ENCODE data around the gene SERPINA5. TPM values are rescaled to one million over a fixed set of nuclear protein-coding genes. Genes with fewer than 3 reads are reported as not detected.
A peak's percentile ranks its signal among the peaks of the same experiment; 100 is the strongest.

The SERPINA5 gene
- total and polyA plus RNA-seq, 3 experiments from 2014 or later: not detected

DNA sequence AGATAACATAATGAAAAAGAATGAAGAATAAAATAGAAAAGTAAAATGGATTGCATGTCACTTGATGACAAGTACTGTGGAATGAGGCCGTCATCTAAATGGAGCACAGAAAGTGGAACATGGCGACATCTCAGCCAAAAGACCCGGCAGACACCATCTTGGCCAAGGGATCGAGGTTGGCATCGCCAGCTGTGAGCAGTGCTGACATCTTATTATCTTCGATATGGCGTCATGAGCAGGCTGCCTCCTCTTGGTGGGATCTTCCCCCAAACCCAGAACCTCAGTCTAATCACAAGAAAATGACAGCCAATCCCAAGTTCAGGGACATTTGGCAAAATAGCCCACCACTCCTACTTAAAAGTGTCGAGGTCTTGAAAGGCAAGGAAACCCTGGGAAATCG lies 15.1 kb downstream of the SERPINA5 start:
- H3K27me3 Mint-ChIP-seq: peaks cover 3 to 11% of the 10 kb centered on the region in 2 donors
- H3K27me3 ChIP-seq (ENCODE audit: insufficient read depth, low read length, poor library complexity, severe bottlenecking): no peaks in the 10 kb centered on the region
- no peaks in the 10 kb centered on the region for H3K36me3 ChIP-seq (ENCODE audit: insufficient read depth, low read length)
- no peak overlapping the region for H3K27ac ChIP-seq (ENCODE audit: low read depth, low read length)
- ChIA-PET POLR2A (no interaction called here), CTCF (no interaction called here)
- H3K4me1 ChIP-seq (ENCODE audit: insufficient read depth, low read length): no peaks in the 10 kb centered on the region
- H3K4me1 Mint-ChIP-seq: no peaks in the 10 kb centered on the region
- no peak overlapping the region for H3K27ac Mint-ChIP-seq
- H3K4me3 ChIP-seq (ENCODE audit: low read length): no peak overlapping the region
- DNase-seq: no peak
- H3K9me3 Mint-ChIP-seq: no peaks in the 10 kb centered on the region
- H3K4me3 Mint-ChIP-seq: no peak overlapping the region
- H3K36me3 Mint-ChIP-seq: no peaks in the 10 kb centered on the region
- no peaks in the 10 kb centered on the region for H3K9me3 ChIP-seq (ENCODE audit: low read length)

DNA sequence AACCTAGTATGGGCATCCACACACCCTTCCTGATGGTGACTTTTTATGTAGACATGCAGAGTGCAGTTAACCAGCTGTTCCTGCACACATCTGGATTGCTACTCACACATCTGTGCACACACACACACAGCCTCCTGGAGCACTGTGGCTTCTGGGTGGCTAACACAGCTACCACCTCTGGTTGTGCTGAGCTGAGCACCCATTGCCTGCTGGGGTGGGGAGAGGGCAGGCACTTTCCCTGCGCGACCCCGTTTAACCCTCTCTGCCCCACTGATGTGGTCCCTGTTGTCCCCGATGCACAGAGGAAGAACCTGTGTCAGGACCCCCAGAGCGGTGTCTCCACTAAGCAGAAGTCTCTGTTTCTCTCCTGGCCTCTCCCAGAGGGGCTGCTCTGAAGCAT lies 16.6 kb downstream of the SERPINA5 start:
- H3K4me1 ChIP-seq (ENCODE audit: insufficient read depth, low read length): no peaks in the 10 kb centered on the region
- Mint-ChIP-seq H3K4me1 (no peaks in the 10 kb centered on the region), H3K36me3 (no peaks in the 10 kb centered on the region), H3K27ac (no peak overlapping the region), H3K27me3 (peaks cover 3 to 11% of the 10 kb centered on the region in 2 donors), H3K9me3 (no peaks in the 10 kb centered on the region), H3K4me3 (no peak overlapping the region)
- H3K27ac ChIP-seq (ENCODE audit: low read depth, low read length): no peak overlapping the region
- H3K9me3 ChIP-seq (ENCODE audit: low read length): no peaks in the 10 kb centered on the region
- DNase-seq: no peak
- H3K36me3 ChIP-seq (ENCODE audit: insufficient read depth, low read length): no peaks in the 10 kb centered on the region
- ChIA-PET CTCF (interaction anchor here (2.0 kb wide), 1 partner anchor 49 kb away, joined by 4 read pairs; no protein-coding TSS in a partner anchor), POLR2A (no interaction called here)
- no peaks in the 10 kb centered on the region for H3K27me3 ChIP-seq (ENCODE audit: insufficient read depth, low read length, poor library complexity, severe bottlenecking)
- H3K4me3 ChIP-seq (ENCODE audit: low read length): no peak overlapping the region

DNA sequence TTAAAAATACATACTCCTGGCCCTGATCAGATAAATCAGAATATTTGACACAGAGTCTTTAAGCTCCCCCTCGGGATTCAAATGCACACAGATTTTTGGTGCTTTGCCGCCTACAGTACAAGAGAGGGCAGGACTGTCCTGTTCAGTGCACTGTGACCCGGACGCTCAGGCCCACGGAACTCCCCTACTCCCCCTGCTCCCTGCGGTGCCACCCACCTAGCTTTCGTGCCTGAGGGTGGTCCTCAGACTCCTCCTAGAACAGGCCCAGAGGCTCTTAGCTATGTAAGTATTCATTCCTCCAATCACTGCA lies 17.2 kb downstream of the SERPINA5 start:
- no peaks in the 10 kb centered on the region for H3K36me3 ChIP-seq (ENCODE audit: insufficient read depth, low read length)
- DNase-seq: no peak
- no peak overlapping the region for H3K27ac Mint-ChIP-seq
- H3K27ac ChIP-seq (ENCODE audit: low read depth, low read length): no peak overlapping the region
- H3K9me3 ChIP-seq (ENCODE audit: low read length): no peaks in the 10 kb centered on the region
- H3K4me3 Mint-ChIP-seq: no peak overlapping the region
- peaks cover 4 to 11% of the 10 kb centered on the region in 2 donors for H3K27me3 Mint-ChIP-seq
- CTCF ChIA-PET: interaction anchor here (2.0 kb wide), 1 partner anchor 50 kb away, joined by 4 read pairs; no protein-coding TSS in a partner anchor
- H3K4me1 ChIP-seq (ENCODE audit: insufficient read depth, low read length): no peaks in the 10 kb centered on the region
- no peaks in the 10 kb centered on the region for H3K9me3 Mint-ChIP-seq
- no peaks in the 10 kb centered on the region for H3K27me3 ChIP-seq (ENCODE audit: insufficient read depth, low read length, poor library complexity, severe bottlenecking)
- POLR2A ChIA-PET: no interaction called here
- H3K36me3 Mint-ChIP-seq: no peaks in the 10 kb centered on the region
- H3K4me1 Mint-ChIP-seq: no peaks in the 10 kb centered on the region
- no peak overlapping the region for H3K4me3 ChIP-seq (ENCODE audit: low read length)

DNA sequence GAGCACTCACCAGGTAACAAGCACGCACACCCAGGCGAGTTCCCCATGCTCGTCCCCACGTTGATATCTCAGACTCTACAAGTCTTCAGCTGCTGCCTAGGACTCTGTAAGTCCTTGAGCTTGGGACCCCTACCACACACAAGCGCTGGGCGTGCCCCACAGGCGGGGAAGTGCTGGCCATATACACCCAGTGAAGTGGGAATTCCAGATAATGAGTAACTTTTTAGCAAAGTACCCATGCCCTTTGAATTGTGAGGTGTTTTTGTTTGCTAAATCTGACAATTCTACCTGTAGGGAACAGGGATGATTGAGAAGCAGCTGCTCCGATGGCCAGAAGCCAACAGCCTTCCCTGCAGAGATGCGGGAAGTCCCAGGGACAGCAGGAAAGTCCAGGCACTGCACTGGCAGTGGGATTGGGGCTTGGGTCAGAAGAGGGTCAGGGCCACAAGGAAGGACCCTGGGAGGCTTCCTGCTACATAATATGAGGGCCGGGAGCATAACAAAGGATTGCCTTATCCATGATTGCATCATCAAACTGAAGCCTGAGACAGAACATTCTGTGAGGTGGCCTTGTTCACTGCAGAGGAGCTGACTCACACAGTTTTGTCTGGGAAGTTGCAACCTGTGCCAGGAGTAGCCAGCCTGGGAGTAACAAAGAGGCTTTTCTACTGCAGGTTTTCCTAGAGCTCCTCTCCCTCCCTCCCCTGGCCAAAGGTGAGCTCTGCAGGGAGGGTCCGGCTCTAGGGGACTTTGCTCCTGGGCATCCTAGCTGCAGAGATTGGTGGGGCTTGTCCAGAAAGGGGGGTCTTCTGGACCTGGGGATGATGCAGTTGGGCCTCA lies 17.8 kb downstream of the SERPINA5 start:
- Mint-ChIP-seq H3K4me3 (peak overlapping the region in 1 of 7 donors; percentile 83), H3K27ac (no peak overlapping the region), H3K27me3 (peaks cover 5 to 11% of the 10 kb centered on the region in 2 donors), H3K4me1 (no peaks in the 10 kb centered on the region), H3K36me3 (no peaks in the 10 kb centered on the region), H3K9me3 (no peaks in the 10 kb centered on the region)
- Histone ChIP-seq H3K36me3 (ENCODE audit: insufficient read depth, low read length) (no peaks in the 10 kb centered on the region), H3K27ac (ENCODE audit: low read depth, low read length) (no peak overlapping the region), H3K27me3 (ENCODE audit: insufficient read depth, low read length, poor library complexity, severe bottlenecking) (no peaks in the 10 kb centered on the region), H3K4me1 (ENCODE audit: insufficient read depth, low read length) (no peaks in the 10 kb centered on the region), H3K9me3 (ENCODE audit: low read length) (no peaks in the 10 kb centered on the region), H3K4me3 (ENCODE audit: low read length) (no peak overlapping the region)
- ChIA-PET POLR2A (no interaction called here), CTCF (interaction anchor here (2.0 kb wide), 1 partner anchor 51 kb away, joined by 4 read pairs; no protein-coding TSS in a partner anchor)
- no peak for DNase-seq

DNA sequence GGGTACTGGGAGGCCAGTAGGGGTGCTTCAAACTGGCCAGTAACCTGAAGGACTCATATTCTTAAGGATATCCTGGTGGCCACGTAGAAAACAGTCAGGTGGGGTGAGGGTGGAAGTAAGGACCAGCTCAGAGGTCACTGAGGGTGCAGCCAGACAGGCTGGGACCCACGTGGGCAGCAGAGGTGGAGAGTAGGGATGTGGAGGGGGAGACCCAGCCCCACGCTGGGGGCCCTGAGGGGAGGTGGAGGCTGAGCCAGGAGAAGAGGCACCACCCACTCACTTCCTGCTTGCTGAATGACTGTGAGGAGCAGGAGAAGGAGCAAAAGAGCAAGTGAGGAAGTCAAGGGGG lies 18.4 kb downstream of the SERPINA5 start:
- Histone ChIP-seq H3K4me3 (ENCODE audit: low read length) (no peak overlapping the region), H3K36me3 (ENCODE audit: insufficient read depth, low read length) (no peaks in the 10 kb centered on the region), H3K4me1 (ENCODE audit: insufficient read depth, low read length) (no peaks in the 10 kb centered on the region), H3K9me3 (ENCODE audit: low read length) (no peaks in the 10 kb centered on the region), H3K27me3 (ENCODE audit: insufficient read depth, low read length, poor library complexity, severe bottlenecking) (no peaks in the 10 kb centered on the region), H3K27ac (ENCODE audit: low read depth, low read length) (no peak overlapping the region)
- ChIA-PET POLR2A (no interaction called here), CTCF (interaction anchor here (2.0 kb wide), 1 partner anchor 51 kb away, joined by 4 read pairs; no protein-coding TSS in a partner anchor)
- Mint-ChIP-seq H3K27ac (no peak overlapping the region), H3K27me3 (peaks cover 5 to 8% of the 10 kb centered on the region in 2 donors), H3K4me1 (no peaks in the 10 kb centered on the region), H3K36me3 (no peaks in the 10 kb centered on the region), H3K9me3 (no peaks in the 10 kb centered on the region), H3K4me3 (no peak overlapping the region)
- no peak for DNase-seq

DNA sequence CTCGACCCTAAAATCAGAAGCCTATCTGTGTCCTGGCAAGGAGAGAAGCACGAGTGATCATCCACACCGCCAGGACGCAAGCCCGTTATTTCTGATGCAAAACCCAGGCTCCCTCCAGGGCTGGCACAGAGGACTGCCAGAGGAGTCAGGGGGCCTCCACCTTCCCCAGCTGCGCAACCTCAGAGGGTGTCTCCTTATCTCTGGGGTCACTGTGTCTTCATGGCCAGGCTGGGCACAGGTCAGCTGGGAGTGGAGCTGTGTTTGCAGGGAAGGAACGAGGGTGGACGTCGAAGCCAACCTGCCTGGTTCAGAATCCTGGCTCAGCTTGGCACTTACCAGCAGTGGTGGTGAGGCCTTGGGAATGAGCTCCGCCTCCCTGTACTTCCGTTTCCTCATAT lies 18.9 kb downstream of the SERPINA5 start:
- DNase-seq: no peak
- POLR2A ChIA-PET: no interaction called here
- no peaks in the 10 kb centered on the region for H3K36me3 ChIP-seq (ENCODE audit: insufficient read depth, low read length)
- Mint-ChIP-seq H3K4me1 (no peaks in the 10 kb centered on the region), H3K27ac (no peak overlapping the region), H3K9me3 (no peaks in the 10 kb centered on the region), H3K27me3 (peaks cover 4 to 8% of the 10 kb centered on the region in 2 donors), H3K36me3 (no peaks in the 10 kb centered on the region), H3K4me3 (no peak overlapping the region)
- no peaks in the 10 kb centered on the region for H3K4me1 ChIP-seq (ENCODE audit: insufficient read depth, low read length)
- H3K9me3 ChIP-seq (ENCODE audit: low read length): no peaks in the 10 kb centered on the region
- H3K27me3 ChIP-seq (ENCODE audit: insufficient read depth, low read length, poor library complexity, severe bottlenecking): no peaks in the 10 kb centered on the region
- no peak overlapping the region for H3K27ac ChIP-seq (ENCODE audit: low read depth, low read length)
- no peak overlapping the region for H3K4me3 ChIP-seq (ENCODE audit: low read length)
- CTCF ChIA-PET: no interaction called here

DNA sequence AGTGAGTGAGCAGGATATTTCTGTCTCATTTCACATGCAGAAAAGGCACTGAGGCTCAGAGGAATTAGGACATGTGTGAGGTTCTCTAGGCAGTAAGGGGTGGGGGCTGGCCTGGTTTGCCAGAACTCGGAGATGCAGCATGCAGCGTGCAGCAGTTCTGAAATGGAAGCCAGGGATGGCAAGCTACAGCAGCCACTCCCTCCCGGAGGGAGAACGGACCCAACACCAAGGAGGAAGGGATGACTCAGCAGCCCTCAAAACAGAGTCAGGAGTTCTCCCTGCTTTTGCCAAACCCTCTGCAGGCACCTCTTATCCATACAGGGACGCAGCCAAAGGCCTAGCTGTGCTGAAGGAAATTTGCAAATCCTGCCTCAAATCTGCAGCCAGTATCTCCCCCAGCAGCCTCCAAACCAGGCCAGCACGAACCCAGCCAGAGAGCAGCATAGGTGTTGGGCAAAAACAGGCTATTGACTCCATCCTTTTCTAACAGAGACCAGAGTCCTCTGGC lies 20.7 kb downstream of the SERPINA5 start:
- ChIA-PET POLR2A (no interaction called here), CTCF (no interaction called here)
- peaks cover 6 to 8% of the 10 kb centered on the region in 2 donors for H3K27me3 Mint-ChIP-seq

DNA sequence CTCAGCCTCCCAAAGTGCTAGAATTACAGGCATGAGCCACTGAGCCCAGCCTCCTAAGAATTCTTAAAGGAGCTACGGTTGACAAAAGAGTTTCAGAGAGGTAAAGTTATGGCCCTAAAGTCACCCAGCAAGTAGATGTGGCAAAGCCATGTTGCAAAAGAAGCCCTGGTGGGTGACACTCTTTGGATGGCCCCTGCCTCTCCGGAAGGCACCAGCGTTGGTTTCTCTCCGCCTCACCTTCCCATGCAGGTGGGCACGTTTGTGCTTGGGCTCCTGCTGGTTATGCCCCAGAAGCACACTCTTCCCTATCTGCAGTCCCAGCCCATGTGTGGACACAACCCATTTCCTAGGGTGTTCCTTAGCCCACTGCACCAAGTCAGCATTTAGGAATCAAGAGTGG lies 21.5 kb downstream of the SERPINA5 start:
- Histone ChIP-seq H3K4me3 (ENCODE audit: low read length) (no peak overlapping the region), H3K27ac (ENCODE audit: low read depth, low read length) (no peak overlapping the region), H3K36me3 (ENCODE audit: insufficient read depth, low read length) (no peaks in the 10 kb centered on the region), H3K27me3 (ENCODE audit: insufficient read depth, low read length, poor library complexity, severe bottlenecking) (no peaks in the 10 kb centered on the region), H3K9me3 (ENCODE audit: low read length) (no peaks in the 10 kb centered on the region), H3K4me1 (ENCODE audit: insufficient read depth, low read length) (no peaks in the 10 kb centered on the region)
- ChIA-PET POLR2A (no interaction called here), CTCF (no interaction called here)
- Mint-ChIP-seq H3K27me3 (peaks cover 6 to 9% of the 10 kb centered on the region in 2 donors), H3K27ac (no peak overlapping the region), H3K4me3 (no peak overlapping the region), H3K36me3 (no peaks in the 10 kb centered on the region), H3K4me1 (no peaks in the 10 kb centered on the region), H3K9me3 (peaks cover 0 to 2% (median 0%) of the 10 kb centered on the region in 5 donors)
- no peak for DNase-seq

More for the DNA sequence above, 20.7 kb downstream of the SERPINA5 start:
- Mint-ChIP-seq H3K36me3 (no peaks in the 10 kb centered on the region), H3K4me1 (no peaks in the 10 kb centered on the region), H3K9me3 (peaks cover 0 to 2% (median 0%) of the 10 kb centered on the region in 5 donors), H3K27ac (no peak overlapping the region), H3K4me3 (no peak overlapping the region)
- Histone ChIP-seq H3K27ac (ENCODE audit: low read depth, low read length) (no peak overlapping the region), H3K36me3 (ENCODE audit: insufficient read depth, low read length) (no peaks in the 10 kb centered on the region), H3K4me1 (ENCODE audit: insufficient read depth, low read length) (no peaks in the 10 kb centered on the region), H3K27me3 (ENCODE audit: insufficient read depth, low read length, poor library complexity, severe bottlenecking) (no peaks in the 10 kb centered on the region), H3K4me3 (ENCODE audit: low read length) (no peak overlapping the region), H3K9me3 (ENCODE audit: low read length) (no peaks in the 10 kb centered on the region)
- no peak for DNase-seq
